Activated CD8-positive, alpha-beta T cell treated with anti-CD3 and anti-CD28 coated beads, Interleukin-2, amount 10 ng/mL, durations not matched to agents 7 days and 5 days (primary cell): ENCODE results near the gene FPGS. TPM values are rescaled to one million over a fixed set of nuclear protein-coding genes. Genes with fewer than 3 reads are reported as not detected.
"Not testable (repeated sequence)": the region's sequence is repeated elsewhere in the genome, so short reads cannot be mapped to it uniquely, and the experiment has no call there.

Source experiments
- ATAC-seq: fragments of 150-1000 bp; cut with Tn5 transposase; one replicate; pipeline ENCODE4 v1.10.0; 2021; ENCODE audit warnings: moderate library complexity
- CTCF ChIA-PET: fragments of 350-600 bp; sonication (Branson Sonifier 250); formaldehyde crosslinking; loops from one replicate; lab custom pipeline; 2021; ENCODE audit warnings: antibody characterized with exemption; lab: Charles Lee
- POLR2A ChIA-PET: fragments of 350-600 bp; sonication (Branson Sonifier 250); formaldehyde crosslinking; loops from one replicate; lab custom pipeline; 2021; ENCODE audit warnings: antibody characterized with exemption; lab: Charles Lee
- DNase-seq: peaks from one replicate; pipeline ENCODE4 v3.0.0-alpha.2; 2020
- H3K27ac Mint-ChIP-seq: one replicate; pipeline ENCODE4 v1.8.0; 2021; ENCODE audit warnings: mild to moderate bottlenecking, mixed read lengths
- H3K27me3 Mint-ChIP-seq: one replicate; pipeline ENCODE4 v1.8.0; 2021; ENCODE audit warnings: low read depth, mixed read lengths
- H3K36me3 Mint-ChIP-seq: one replicate; pipeline ENCODE4 v1.8.0; 2021; ENCODE audit warnings: low read depth, mixed read lengths
- H3K4me1 Mint-ChIP-seq: one replicate; pipeline ENCODE4 v1.8.0; 2021; ENCODE audit warnings: low read depth, mixed read lengths
- H3K4me3 Mint-ChIP-seq: one replicate; pipeline ENCODE4 v1.8.0; 2021; ENCODE audit warnings: mild to moderate bottlenecking, mixed read lengths
- H3K9me3 Mint-ChIP-seq: one replicate; pipeline ENCODE4 v1.8.0; 2022; ENCODE audit warnings: mixed read lengths; ENCODE audit not compliant: insufficient read depth
- total RNA-seq, 2 experiments: library from RNA; stranded (reverse); gene quantifications; one replicate each; pipeline ENCODE4 v1.2.3, GENCODE V29; 2021

Gene FPGS
- total RNA-seq, 2 experiments from 2014 or later, result 91.5 to 98.3 TPM

- DNase-seq (no peak), ATAC-seq (no peak)
- Mint-ChIP-seq H3K27ac (peak overlapping the region; percentile 98), H3K4me1 (peaks cover 67% of the 10 kb centered on the region), H3K9me3 (no peaks in the 10 kb centered on the region), H3K4me3 (peak overlapping the region; percentile 49), H3K36me3 (peaks cover 28% of the 10 kb centered on the region), H3K27me3 (no peaks in the 10 kb centered on the region)
- ChIA-PET CTCF (interaction anchor here (1.3 to 3.5 kb wide), 3 partner anchors 9 to 141 kb away, joined by 3 to 26 read pairs (median 14); partner anchors contain the start of gene TOR2A), POLR2A (interaction anchor here (0.6 to 1.7 kb wide), 4 partner anchors 10 to 123 kb away, joined by 3 to 6 read pairs (median 4); no protein-coding TSS in a partner anchor)
Measured at GRCh38 chr9:127780126-127780885, 22.4 kb upstream of the FPGS start.

GRCh38 chr9:127780909-127781308 lies 21.8 kb upstream of the FPGS start:
- ATAC-seq, H3K4me3 Mint-ChIP-seq, DNase-seq, H3K27me3 Mint-ChIP-seq, H3K9me3 Mint-ChIP-seq: not testable (repeated sequence)
- Mint-ChIP-seq H3K36me3 (peaks cover 28% of the 10 kb centered on the region), H3K4me1 (peaks cover 66% of the 10 kb centered on the region), H3K27ac (peak overlapping the region; percentile 49)
- ChIA-PET POLR2A (interaction anchor here (0.6 to 1.5 kb wide), 3 partner anchors 10 to 122 kb away, joined by 3 to 4 read pairs (median 3); no protein-coding TSS in a partner anchor), CTCF (interaction anchor here (2.5 to 3.5 kb wide), 2 partner anchors 10 to 46 kb away, joined by 14 to 26 read pairs; partner anchors contain the start of gene TOR2A)

- DNase-seq (no peak), ATAC-seq (no peak)
- Mint-ChIP-seq H3K4me1 (peaks cover 65% of the 10 kb centered on the region), H3K27me3 (no peaks in the 10 kb centered on the region), H3K36me3 (peaks cover 27% of the 10 kb centered on the region), H3K27ac (peak overlapping the region; percentile 84), H3K4me3 (peak overlapping the region; percentile 46), H3K9me3 (no peaks in the 10 kb centered on the region)
- POLR2A ChIA-PET, result interaction anchor here (1.6 kb wide), 1 partner anchor 14 kb away, joined by 5 read pairs; no protein-coding TSS in a partner anchor
- CTCF ChIA-PET, result interaction anchor here (1.6 to 6.4 kb wide), 4 partner anchors 14 to 139 kb away, joined by 8 to 102 read pairs (median 34); partner anchors contain the start of gene TOR2A
Measured at GRCh38 chr9:127781806-127782205, 20.9 kb upstream of the FPGS start.

GRCh38 chr9:127783111-127784008 lies 19.3 kb upstream of the FPGS start:
- peaks cover 76% of the 10 kb centered on the region for H3K4me1 Mint-ChIP-seq
- DNase-seq (peak; percentile 93), ATAC-seq (peak; percentile 44)
- ChIA-PET CTCF (interaction anchor here (0.8 to 6.4 kb wide), 13 partner anchors 7 to 141 kb away, joined by 3 to 102 read pairs (median 7); partner anchors contain the start of genes PTRH1, TOR2A and TTC16), POLR2A (interaction anchor here (0.8 to 2.8 kb wide), 7 partner anchors 13 to 122 kb away, joined by 3 to 27 read pairs (median 5); partner anchors contain the start of gene TOR2A)
- H3K27me3 Mint-ChIP-seq, result no peaks in the 10 kb centered on the region
- H3K9me3 Mint-ChIP-seq, result no peaks in the 10 kb centered on the region
- peak overlapping the region; percentile 77 for H3K4me3 Mint-ChIP-seq
- H3K36me3 Mint-ChIP-seq, result peaks cover 31% of the 10 kb centered on the region
- peak overlapping the region; percentile 95 for H3K27ac Mint-ChIP-seq

- peaks cover 75% of the 10 kb centered on the region for H3K4me1 Mint-ChIP-seq
- peaks cover 46% of the 10 kb centered on the region for H3K36me3 Mint-ChIP-seq
- peak overlapping the region; percentile 77 for H3K4me3 Mint-ChIP-seq
- no peaks in the 10 kb centered on the region for H3K9me3 Mint-ChIP-seq
- CTCF ChIA-PET, result interaction anchor here (0.7 to 6.4 kb wide), 20 partner anchors 8 to 177 kb away, joined by 3 to 102 read pairs (median 5); partner anchors contain the start of genes PTRH1, TOR2A and TTC16
- peak; percentile 46 for ATAC-seq
- POLR2A ChIA-PET, result interaction anchor here (0.6 to 2.8 kb wide), 17 partner anchors 9 to 136 kb away, joined by 3 to 27 read pairs (median 4); partner anchors contain the start of genes ST6GALNAC4 and TOR2A
- peak overlapping the region; percentile 95 for H3K27ac Mint-ChIP-seq
- H3K27me3 Mint-ChIP-seq, result no peaks in the 10 kb centered on the region
- peak; percentile 93 for DNase-seq
Measured at GRCh38 chr9:127785023-127785932, 17.4 kb upstream of the FPGS start.

- Mint-ChIP-seq H3K27me3 (no peaks in the 10 kb centered on the region), H3K4me1 (peaks cover 71% of the 10 kb centered on the region), H3K36me3 (peaks cover 51% of the 10 kb centered on the region), H3K27ac (peak within 1 kb of the TSS; percentile 95), H3K9me3 (no peaks in the 10 kb centered on the region), H3K4me3 (peak within 1 kb of the TSS; percentile 98)
- POLR2A ChIA-PET, result interaction anchor here (0.6 to 2.8 kb wide), 15 partner anchors 10 to 196 kb away, joined by 3 to 27 read pairs (median 4); partner anchors contain the start of genes ST6GALNAC4 and TOR2A
- ATAC-seq (peak; percentile 54), DNase-seq (peak; percentile 94)
- CTCF ChIA-PET, result interaction anchor here (0.8 to 6.4 kb wide), 15 partner anchors 10 to 134 kb away, joined by 3 to 102 read pairs (median 8); partner anchors contain the start of genes FPGS and TOR2A
Measured at GRCh38 chr9:127785933-127786772, 16.5 kb upstream of the FPGS start, which contains the start of gene CDK9. Gene CDK9, plus strand, starts transcription at chr9:127786034. Its CDS starts 115 bp downstream, at chr9:127786149.

GRCh38 chr9:127786773-127787104 lies 15.9 kb upstream of the FPGS start:
- no peaks in the 10 kb centered on the region for H3K9me3 Mint-ChIP-seq
- peaks cover 65% of the 10 kb centered on the region for H3K4me1 Mint-ChIP-seq
- peak overlapping the region; percentile 98 for H3K4me3 Mint-ChIP-seq
- no peak for ATAC-seq
- DNase-seq, result no peak
- CTCF ChIA-PET, result interaction anchor here (0.7 to 6.4 kb wide), 10 partner anchors 9 to 134 kb away, joined by 3 to 59 read pairs (median 5); partner anchors contain the start of genes FPGS and TOR2A
- H3K36me3 Mint-ChIP-seq, result peaks cover 52% of the 10 kb centered on the region
- peak overlapping the region; percentile 90 for H3K27ac Mint-ChIP-seq
- H3K27me3 Mint-ChIP-seq, result no peaks in the 10 kb centered on the region
- POLR2A ChIA-PET, result interaction anchor here (1.0 to 2.5 kb wide), 5 partner anchors 11 to 195 kb away, joined by 3 to 9 read pairs (median 3); partner anchors contain the start of gene TOR2A

GRCh38 chr9:127788337-127789011 lies 14.2 kb upstream of the FPGS start:
- H3K27me3 Mint-ChIP-seq, result no peaks in the 10 kb centered on the region
- DNase-seq (no peak), ATAC-seq (no peak)
- no peaks in the 10 kb centered on the region for H3K9me3 Mint-ChIP-seq
- peaks cover 59% of the 10 kb centered on the region for H3K4me1 Mint-ChIP-seq
- POLR2A ChIA-PET, result interaction anchor here (0.7 to 1.3 kb wide), 4 partner anchors 9 to 130 kb away, joined by 3 to 9 read pairs (median 3); no protein-coding TSS in a partner anchor
- H3K27ac Mint-ChIP-seq, result peak overlapping the region; percentile 39
- peaks cover 58% of the 10 kb centered on the region for H3K36me3 Mint-ChIP-seq
- peak overlapping the region; percentile 98 for H3K4me3 Mint-ChIP-seq
- CTCF ChIA-PET, result interaction anchor here (0.9 to 6.4 kb wide), 5 partner anchors 53 to 132 kb away, joined by 4 to 59 read pairs (median 26); partner anchors contain the start of gene TOR2A

- Mint-ChIP-seq H3K27ac (no peak overlapping the region), H3K4me3 (no peak overlapping the region), H3K36me3 (peaks cover 60% of the 10 kb centered on the region), H3K9me3 (no peaks in the 10 kb centered on the region), H3K27me3 (no peaks in the 10 kb centered on the region), H3K4me1 (peaks cover 52% of the 10 kb centered on the region)
- ATAC-seq, result no peak
- CTCF ChIA-PET, result interaction anchor here (0.9 to 4.6 kb wide), 3 partner anchors 81 to 131 kb away, joined by 3 to 26 read pairs (median 4); partner anchors contain the start of gene ST6GALNAC4
- DNase-seq, result no peak
- POLR2A ChIA-PET, result interaction anchor here (1.1 kb wide), 1 partner anchor 130 kb away, joined by 3 read pairs; no protein-coding TSS in a partner anchor
Measured at GRCh38 chr9:127789179-127789578, 13.5 kb upstream of the FPGS start.
